BLaER1 (cell line): ENCODE results near the gene TMEM87A.
"Not testable (repeated sequence)": the region's sequence is repeated elsewhere in the genome, so short reads cannot be mapped to it uniquely, and the experiment has no call there.

Experiments used
- H3K27ac ChIP-seq: shearing (Covaris generic); formaldehyde crosslinking; 2 replicates; pipeline ENCODE4 v1.8.1; 2022
- H3K27me3 ChIP-seq: shearing (Covaris generic); formaldehyde crosslinking; 2 replicates; pipeline ENCODE4 v1.8.1; 2022
- H3K36me3 ChIP-seq: shearing (Covaris generic); formaldehyde crosslinking; 2 replicates; pipeline ENCODE4 v1.8.1; 2022
- H3K4me1 ChIP-seq: shearing (Covaris generic); formaldehyde crosslinking; 2 replicates; pipeline ENCODE4 v1.8.1; 2022
- H3K4me2 ChIP-seq: shearing (Covaris generic); formaldehyde crosslinking; 2 replicates; pipeline ENCODE4 v1.8.1; 2022
- H3K4me3 ChIP-seq: shearing (Covaris generic); formaldehyde crosslinking; 2 replicates; pipeline ENCODE4 v1.8.1; 2022
- H3K9ac ChIP-seq: shearing (Covaris generic); formaldehyde crosslinking; 2 replicates; pipeline ENCODE4 v1.8.1; 2022
- H3K9me3 ChIP-seq: shearing (Covaris generic); formaldehyde crosslinking; 2 replicates; pipeline ENCODE4 v1.8.1; 2022
- H4K20me1 ChIP-seq: shearing (Covaris generic); formaldehyde crosslinking; 2 replicates; pipeline ENCODE4 v1.8.1; 2022
- Cebpa-rat ChIP-seq: shearing (Covaris generic); IDR thresholded peaks from 2 replicates; pipeline ENCODE4 v1.8.1; 2022

Gene TMEM87A

DNA sequence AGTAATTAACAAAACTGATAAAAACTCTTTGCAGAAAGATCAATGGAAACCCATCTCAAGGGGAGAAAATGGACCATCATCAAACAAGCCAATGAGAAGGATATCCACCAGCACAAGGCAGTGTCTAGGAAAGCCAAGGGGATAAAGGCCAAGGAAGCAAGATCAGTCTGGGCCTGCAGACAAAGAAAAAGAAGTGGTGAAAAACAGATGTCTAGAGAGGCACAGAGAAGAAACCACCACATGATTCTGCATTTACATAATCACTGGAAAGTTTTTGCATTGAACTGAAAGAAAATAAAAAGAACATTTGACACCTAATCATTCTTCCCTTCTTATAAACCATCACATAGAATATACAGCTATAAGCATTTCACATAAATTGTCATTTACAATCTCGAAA, 42.1 kb downstream of the TMEM87A start:
- H3K27ac ChIP-seq, result no peak overlapping the region
- no peaks in the 10 kb centered on the region for H3K4me1 ChIP-seq
- H3K36me3 ChIP-seq, result peaks cover 91% of the 10 kb centered on the region
- no peak overlapping the region for H3K4me2 ChIP-seq
- H4K20me1 ChIP-seq, result no peaks in the 10 kb centered on the region
- no peak overlapping the region for H3K4me3 ChIP-seq
- H3K9ac ChIP-seq, result no peak overlapping the region
- no peaks in the 10 kb centered on the region for H3K9me3 ChIP-seq
- H3K27me3 ChIP-seq, result no peaks in the 10 kb centered on the region
- no peak for TF ChIP-seq Cebpa-rat

DNA sequence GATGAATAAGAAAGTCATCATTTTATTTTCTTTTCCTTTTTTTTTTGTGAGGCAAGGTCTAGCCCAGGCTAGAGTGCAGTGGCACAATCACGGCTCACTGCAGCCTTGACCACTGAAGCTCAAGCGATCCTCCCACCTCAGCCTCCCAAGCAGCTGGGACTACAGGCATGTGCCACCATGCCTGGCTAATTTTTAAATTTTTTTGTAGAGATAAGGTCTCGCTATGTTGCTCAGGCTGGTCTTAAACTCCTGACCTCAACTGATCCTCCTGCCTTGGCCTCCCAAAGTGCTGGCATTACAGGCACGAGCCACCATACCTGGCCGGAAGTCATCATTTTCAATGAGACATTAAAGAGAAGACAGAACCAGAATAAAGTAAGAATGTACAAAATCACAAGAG, 44.3 kb downstream of the TMEM87A start:
- H3K9me3 ChIP-seq, result not testable (repeated sequence)
- H3K36me3 ChIP-seq, result peaks cover 96% of the 10 kb centered on the region

DNA sequence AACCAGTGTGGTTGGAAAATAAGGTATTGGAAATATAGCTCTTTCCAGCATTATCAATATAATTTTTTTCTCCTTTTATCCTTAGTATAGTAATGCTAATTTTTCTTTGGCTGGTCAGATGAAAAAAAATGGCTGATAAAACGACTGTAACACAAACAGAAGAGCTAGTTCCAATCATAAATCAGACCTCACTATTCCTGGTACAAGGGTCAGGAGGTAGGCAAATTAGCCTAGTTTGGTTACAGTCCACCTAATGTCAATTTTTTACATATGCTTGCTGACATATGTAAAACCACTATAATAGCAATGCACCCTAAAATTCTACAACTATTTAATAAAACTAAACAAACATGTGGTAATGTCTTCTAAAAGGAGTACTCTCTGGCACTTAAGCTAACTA, 45.2 kb downstream of the TMEM87A start:
- no peak overlapping the region for H3K9ac ChIP-seq
- no peaks in the 10 kb centered on the region for H3K9me3 ChIP-seq
- TF ChIP-seq Cebpa-rat, result no peak
- no peak overlapping the region for H3K4me3 ChIP-seq
- no peaks in the 10 kb centered on the region for H4K20me1 ChIP-seq
- H3K4me2 ChIP-seq, result no peak overlapping the region
- peaks cover 96% of the 10 kb centered on the region for H3K36me3 ChIP-seq
- H3K4me1 ChIP-seq, result no peaks in the 10 kb centered on the region
- no peaks in the 10 kb centered on the region for H3K27me3 ChIP-seq
- H3K27ac ChIP-seq, result no peak overlapping the region

More for the DNA sequence above, 44.3 kb downstream of the TMEM87A start:
- H3K27me3 ChIP-seq, H3K4me2 ChIP-seq, H3K27ac ChIP-seq, H3K9ac ChIP-seq, H4K20me1 ChIP-seq, H3K4me1 ChIP-seq, H3K4me3 ChIP-seq: not testable (repeated sequence)

DNA sequence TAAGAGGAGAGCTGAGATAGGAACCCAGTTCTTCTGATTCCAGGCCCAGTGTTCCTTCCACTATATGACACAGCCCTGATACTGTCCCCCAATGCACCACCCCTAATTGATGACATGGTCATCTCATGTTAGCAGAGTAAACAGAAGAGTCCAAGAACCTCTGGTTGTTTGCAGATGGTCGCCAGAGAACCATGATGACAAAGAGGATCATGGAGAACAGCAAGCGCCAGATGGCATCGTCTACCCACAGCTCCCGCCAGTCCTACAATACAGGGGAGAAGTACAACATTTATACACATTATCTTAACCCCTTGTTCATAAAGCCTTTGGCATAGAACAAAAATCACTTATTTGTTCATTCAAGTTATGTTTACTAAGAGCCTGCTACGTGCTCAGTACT, 46.6 kb downstream of the TMEM87A start:
- no peaks in the 10 kb centered on the region for H4K20me1 ChIP-seq
- H3K4me3 ChIP-seq, result no peak overlapping the region
- H3K4me2 ChIP-seq, result no peak overlapping the region
- H3K9ac ChIP-seq, result no peak overlapping the region
- H3K4me1 ChIP-seq, result no peaks in the 10 kb centered on the region
- TF ChIP-seq Cebpa-rat, result no peak
- no peaks in the 10 kb centered on the region for H3K27me3 ChIP-seq
- H3K9me3 ChIP-seq, result no peaks in the 10 kb centered on the region
- H3K27ac ChIP-seq, result no peak overlapping the region
- peaks cover 96% of the 10 kb centered on the region for H3K36me3 ChIP-seq

DNA sequence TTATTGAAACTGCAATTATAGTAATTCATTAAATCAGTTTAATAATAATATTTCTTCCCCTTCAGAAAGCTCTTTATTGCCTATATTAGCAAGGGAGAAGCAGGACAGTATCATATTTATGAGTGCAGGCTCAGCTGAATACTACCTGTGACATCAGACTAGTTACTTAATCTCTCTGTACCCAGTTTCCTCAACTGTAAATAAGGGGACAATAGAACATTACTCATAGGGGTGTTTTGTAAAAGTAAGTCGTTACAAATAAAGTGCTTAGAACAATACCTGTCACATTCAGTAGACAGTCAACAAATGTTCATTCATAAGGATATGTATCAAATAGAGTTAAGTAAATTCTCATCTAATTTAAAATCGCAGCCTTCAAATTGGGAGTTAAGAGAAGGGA, 53.0 kb downstream of the TMEM87A start:
- H3K9me3 ChIP-seq, result no peaks in the 10 kb centered on the region
- H3K27me3 ChIP-seq, result no peaks in the 10 kb centered on the region
- TF ChIP-seq Cebpa-rat, result no peak
- peaks cover 82% of the 10 kb centered on the region for H3K36me3 ChIP-seq
- peaks cover 11% of the 10 kb centered on the region; the same call in 1 of the 2 replicates for H3K4me1 ChIP-seq
- H4K20me1 ChIP-seq, result no peaks in the 10 kb centered on the region
- no peak overlapping the region for H3K4me2 ChIP-seq
- no peak overlapping the region for H3K4me3 ChIP-seq
- H3K27ac ChIP-seq, result no peak overlapping the region
- no peak overlapping the region for H3K9ac ChIP-seq

DNA sequence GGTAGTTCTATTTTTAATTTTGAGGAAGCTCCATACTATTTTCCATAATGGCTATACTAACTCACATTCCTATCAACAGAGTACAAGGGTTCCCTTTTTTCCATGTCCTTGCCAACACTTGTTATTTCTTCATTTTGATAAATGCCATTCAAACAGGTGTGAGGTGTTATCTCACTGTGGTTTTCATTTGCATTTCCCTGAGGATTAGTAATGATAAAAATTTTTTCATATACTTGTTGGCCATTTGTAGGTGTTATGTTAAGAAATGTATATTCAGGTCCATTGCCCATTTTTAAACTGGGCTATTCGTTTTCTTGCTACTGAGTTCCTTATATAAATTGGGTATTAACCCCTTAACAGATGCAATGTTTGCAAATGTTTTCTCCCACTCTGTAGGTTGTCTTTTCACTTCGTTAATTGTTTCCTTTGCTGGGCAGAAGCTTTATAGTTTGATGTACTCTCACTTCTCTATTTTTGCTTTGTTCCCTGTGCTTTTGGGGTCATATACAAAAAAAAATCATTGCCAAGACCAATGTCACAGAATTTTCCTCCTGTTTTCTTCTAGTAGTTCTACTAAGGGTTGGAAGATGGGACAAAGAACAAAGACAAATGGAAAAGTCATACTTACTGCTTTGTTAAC, 54.2 kb downstream of the TMEM87A start:
- Histone ChIP-seq H3K36me3 (peaks cover 82% of the 10 kb centered on the region), H3K27me3 (no peaks in the 10 kb centered on the region), H3K27ac (no peak overlapping the region), H3K4me3 (no peak overlapping the region), H4K20me1 (no peaks in the 10 kb centered on the region; the same call in 1 of the 2 replicates), H3K9ac (no peak overlapping the region), H3K4me1 (peaks cover 11% of the 10 kb centered on the region; the same call in 1 of the 2 replicates), H3K9me3 (no peaks in the 10 kb centered on the region), H3K4me2 (no peak overlapping the region)
- TF ChIP-seq Cebpa-rat, result no peak

DNA sequence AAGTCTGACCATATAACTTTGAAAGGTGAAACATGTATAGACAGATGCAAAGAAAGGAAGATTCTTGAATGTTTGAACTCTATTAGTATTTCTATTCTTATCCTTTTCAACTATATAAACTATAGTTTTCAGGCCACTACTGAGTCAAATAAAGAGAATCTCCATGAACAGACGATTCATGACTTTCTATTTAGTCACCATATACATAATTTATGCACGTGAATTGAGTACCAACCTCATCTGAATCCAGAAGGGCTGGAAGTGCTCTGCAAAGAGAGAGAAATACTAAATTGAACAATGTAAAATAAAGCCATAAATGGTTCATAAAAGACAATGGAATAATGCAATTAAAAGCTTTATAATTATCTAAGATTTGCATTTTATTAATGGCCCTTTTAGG, 55.7 kb downstream of the TMEM87A start:
- peaks cover 11% of the 10 kb centered on the region; the same call in 1 of the 2 replicates for H3K4me1 ChIP-seq
- H3K4me2 ChIP-seq, result no peak overlapping the region
- peaks cover 81% of the 10 kb centered on the region for H3K36me3 ChIP-seq
- TF ChIP-seq Cebpa-rat, result no peak
- H3K27ac ChIP-seq, result no peak overlapping the region
- H3K27me3 ChIP-seq, result no peaks in the 10 kb centered on the region
- no peak overlapping the region for H3K4me3 ChIP-seq
- no peak overlapping the region for H3K9ac ChIP-seq
- no peaks in the 10 kb centered on the region; the same call in 1 of the 2 replicates for H4K20me1 ChIP-seq
- H3K9me3 ChIP-seq, result no peaks in the 10 kb centered on the region

DNA sequence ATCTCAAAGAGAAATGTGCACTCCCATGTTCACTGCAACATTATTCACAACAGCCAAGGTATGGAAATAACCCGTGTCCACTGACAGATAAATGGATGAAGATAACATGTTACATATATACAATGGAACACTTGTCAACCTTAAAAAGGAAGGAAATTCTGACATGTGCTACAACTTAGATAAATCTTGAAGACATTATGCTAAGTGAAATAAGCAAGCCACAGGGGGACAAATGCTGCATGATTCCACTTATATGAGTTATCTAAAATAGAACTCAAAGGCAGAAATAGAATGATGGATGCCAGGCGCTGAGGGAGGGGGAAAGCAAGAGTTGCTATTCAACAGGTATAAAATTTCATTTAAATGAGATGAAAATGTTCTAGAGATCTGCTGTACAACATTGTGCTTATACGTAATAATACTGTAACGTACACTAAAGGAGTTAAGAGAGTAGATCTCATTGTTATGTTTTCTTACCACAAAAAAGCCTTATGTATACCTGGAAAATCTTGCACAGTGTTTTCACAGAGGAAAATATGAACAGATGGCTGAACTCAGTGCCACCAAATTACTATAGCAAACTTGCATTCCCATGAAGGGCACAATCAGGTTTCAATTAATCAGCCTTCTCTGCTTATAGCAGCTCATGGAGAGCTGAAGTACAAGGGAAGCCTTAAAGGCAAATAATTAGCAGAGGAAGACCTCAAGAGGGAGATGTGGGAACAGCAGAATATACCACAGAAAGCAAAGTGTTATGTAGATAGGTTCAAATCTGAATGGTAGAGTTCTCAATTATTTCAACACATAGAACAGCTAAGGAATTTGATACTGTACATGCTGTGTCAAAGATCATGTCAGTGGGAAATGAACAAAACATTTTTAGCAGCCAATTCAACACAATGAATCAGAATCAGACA, 57.1 kb downstream of the TMEM87A start:
- TF ChIP-seq Cebpa-rat, result no peak
- Histone ChIP-seq H3K4me1 (peaks cover 11% of the 10 kb centered on the region; the same call in 1 of the 2 replicates), H3K9me3 (no peaks in the 10 kb centered on the region), H3K27ac (no peak overlapping the region), H4K20me1 (no peaks in the 10 kb centered on the region; the same call in 1 of the 2 replicates), H3K4me2 (no peak overlapping the region), H3K27me3 (no peaks in the 10 kb centered on the region), H3K36me3 (peaks cover 83% of the 10 kb centered on the region), H3K9ac (no peak overlapping the region), H3K4me3 (no peak overlapping the region)

DNA sequence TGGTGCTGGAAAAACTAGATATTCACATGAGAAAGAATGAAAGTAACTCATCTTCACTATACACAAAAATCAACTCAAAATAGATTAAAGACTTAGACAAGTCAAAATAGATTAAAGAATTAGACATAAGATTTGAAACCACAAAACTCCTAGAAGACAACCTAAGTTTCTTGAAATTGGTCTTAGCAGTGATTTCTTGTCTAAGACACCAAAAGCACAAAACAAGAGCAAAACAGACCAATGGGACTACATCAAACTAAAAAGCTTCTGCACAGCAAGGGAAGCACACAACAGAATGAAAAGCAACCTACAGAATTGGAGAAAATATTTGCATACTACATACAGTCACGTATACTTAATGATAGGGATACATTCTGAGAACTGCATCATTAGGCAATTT, 58.6 kb downstream of the TMEM87A start:
- Histone ChIP-seq H3K4me3 (no peak overlapping the region), H3K27me3 (no peaks in the 10 kb centered on the region), H4K20me1 (no peaks in the 10 kb centered on the region; the same call in 1 of the 2 replicates), H3K27ac (no peak overlapping the region), H3K4me1 (peaks cover 10% of the 10 kb centered on the region; the same call in 1 of the 2 replicates), H3K9me3 (no peaks in the 10 kb centered on the region), H3K4me2 (no peak overlapping the region), H3K9ac (no peak overlapping the region), H3K36me3 (peaks cover 91% of the 10 kb centered on the region)
- no peak for TF ChIP-seq Cebpa-rat

DNA sequence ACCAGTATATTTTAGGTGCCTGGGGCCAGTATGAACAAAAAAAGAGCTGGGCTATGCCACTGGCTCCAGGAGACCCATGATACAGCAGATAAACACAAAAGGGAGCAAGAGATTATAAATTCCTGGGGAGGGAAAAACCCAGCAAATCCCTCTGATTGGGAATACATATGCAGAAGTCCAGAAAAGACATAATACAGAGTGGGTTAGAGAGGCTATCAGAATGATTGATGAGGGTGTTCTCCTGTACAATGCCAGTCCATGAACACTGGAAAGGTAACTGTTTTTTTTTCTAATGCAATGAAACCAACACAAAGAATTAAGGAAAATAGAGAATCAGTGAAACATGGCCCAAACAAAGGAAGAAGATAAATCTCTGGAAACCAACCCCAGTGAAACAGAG, 59.7 kb downstream of the TMEM87A start:
- Histone ChIP-seq H3K4me2 (no peak overlapping the region), H4K20me1 (no peaks in the 10 kb centered on the region; the same call in 1 of the 2 replicates), H3K36me3 (peaks cover 90% of the 10 kb centered on the region), H3K4me1 (peaks cover 3% of the 10 kb centered on the region), H3K27me3 (no peaks in the 10 kb centered on the region), H3K4me3 (no peak overlapping the region), H3K27ac (no peak overlapping the region), H3K9ac (no peak overlapping the region), H3K9me3 (no peaks in the 10 kb centered on the region)
- TF ChIP-seq Cebpa-rat, result no peak
